H1 (cell line): ENCODE data around the gene SSR1.

ENCODE experiments used
- BRCA1 ChIP-seq: IDR thresholded peaks from 2 replicates; pipeline ENCODE4 v1.6.1; 2012; ENCODE audit warnings: low read depth, low read length, improper control_type of control experiment
- EGR1 ChIP-seq: IDR thresholded peaks from 2 replicates; pipeline ENCODE4 v1.6.1; 2011; ENCODE audit warnings: low read depth, low read length, borderline replicate concordance
- JUND ChIP-seq: IDR thresholded peaks from 2 replicates; pipeline ENCODE4 v1.6.1; 2011; ENCODE audit warnings: mild to moderate bottlenecking, improper control_type of control experiment, low read length
- POLR2A ChIP-seq, 2 experiments: IDR thresholded peaks; 1 replicate in 1 of 2; 2 replicates in 1 of 2; pipeline ENCODE4 v1.6.1; 2011; ENCODE audit warnings: low read depth in 2 of 2, low read length in 2 of 2, mild to moderate bottlenecking in 2 of 2; ENCODE audit errors: control extremely low read depth in 1 of 2
- POLR2AphosphoS5 ChIP-seq: IDR thresholded peaks from 2 replicates; pipeline ENCODE4 v1.6.1; 2011; ENCODE audit warnings: low read depth, low read length
- YY1 ChIP-seq: IDR thresholded peaks from 2 replicates; pipeline ENCODE4 v1.6.1; 2011; ENCODE audit warnings: low read depth, mild to moderate bottlenecking, low read length
- ZNF274 ChIP-seq: IDR thresholded peaks from 2 replicates; pipeline ENCODE4 v1.7.0; 2012; ENCODE audit warnings: low read length, borderline replicate concordance; ENCODE audit errors: extremely low read depth
- TF ChIP-seq, protein P1 (sequence below): IDR thresholded peaks from 2 replicates; pipeline ENCODE4 v1.6.1; 2011; ENCODE audit warnings: low read length, improper control_type of control experiment
- TF ChIP-seq, protein P2 (sequence below), 3 experiments: IDR thresholded peaks; 1 replicate in 2 of 3; 2 replicates in 1 of 3; pipeline versions ENCODE4 v1.5.1 to v1.6.1; 2011; ENCODE audit warnings: low read length in 3 of 3, mild to moderate bottlenecking in 3 of 3, inconsistent platforms in 2 of 3, low read depth in 1 of 3, moderate library complexity in 1 of 3; ENCODE audit not compliant: insufficient read depth in 1 of 3; ENCODE audit errors: control extremely low read depth in 1 of 3

DNA sequence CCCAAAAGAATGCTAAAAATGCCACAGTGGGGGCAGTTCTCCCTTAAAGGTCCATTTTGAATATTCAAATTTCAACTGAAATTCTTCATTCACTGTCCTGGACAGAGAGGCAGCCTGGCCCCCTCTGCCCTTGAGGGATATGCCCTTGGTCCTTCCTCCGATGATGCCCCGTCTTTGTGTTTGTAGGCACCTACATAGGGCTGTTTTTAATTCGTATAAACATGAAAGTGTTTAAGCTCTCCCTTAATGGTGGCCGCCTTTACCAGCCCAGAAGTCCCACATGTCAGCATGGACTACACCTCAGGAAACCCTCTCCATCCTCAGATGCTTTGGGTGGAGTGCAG, 70.2 kb downstream of the SSR1 start:
- TF ChIP-seq YY1 (no peak), BRCA1 (no peak), ZNF274 (no peak), POLR2A (IDR thresholded peaks at IDR 0.05; ENCODE audit: control extremely low read depth in 1 of 2, low read depth in 2 of 2, low read length in 2 of 2) (no peak), EGR1 (no peak), JUND (no peak), POLR2AphosphoS5 (no peak)
- TF ChIP-seq, protein P1, sequence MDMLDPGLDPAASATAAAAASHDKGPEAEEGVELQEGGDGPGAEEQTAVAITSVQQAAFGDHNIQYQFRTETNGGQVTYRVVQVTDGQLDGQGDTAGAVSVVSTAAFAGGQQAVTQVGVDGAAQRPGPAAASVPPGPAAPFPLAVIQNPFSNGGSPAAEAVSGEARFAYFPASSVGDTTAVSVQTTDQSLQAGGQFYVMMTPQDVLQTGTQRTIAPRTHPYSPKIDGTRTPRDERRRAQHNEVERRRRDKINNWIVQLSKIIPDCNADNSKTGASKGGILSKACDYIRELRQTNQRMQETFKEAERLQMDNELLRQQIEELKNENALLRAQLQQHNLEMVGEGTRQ = no peak
- TF ChIP-seq, protein P2, sequence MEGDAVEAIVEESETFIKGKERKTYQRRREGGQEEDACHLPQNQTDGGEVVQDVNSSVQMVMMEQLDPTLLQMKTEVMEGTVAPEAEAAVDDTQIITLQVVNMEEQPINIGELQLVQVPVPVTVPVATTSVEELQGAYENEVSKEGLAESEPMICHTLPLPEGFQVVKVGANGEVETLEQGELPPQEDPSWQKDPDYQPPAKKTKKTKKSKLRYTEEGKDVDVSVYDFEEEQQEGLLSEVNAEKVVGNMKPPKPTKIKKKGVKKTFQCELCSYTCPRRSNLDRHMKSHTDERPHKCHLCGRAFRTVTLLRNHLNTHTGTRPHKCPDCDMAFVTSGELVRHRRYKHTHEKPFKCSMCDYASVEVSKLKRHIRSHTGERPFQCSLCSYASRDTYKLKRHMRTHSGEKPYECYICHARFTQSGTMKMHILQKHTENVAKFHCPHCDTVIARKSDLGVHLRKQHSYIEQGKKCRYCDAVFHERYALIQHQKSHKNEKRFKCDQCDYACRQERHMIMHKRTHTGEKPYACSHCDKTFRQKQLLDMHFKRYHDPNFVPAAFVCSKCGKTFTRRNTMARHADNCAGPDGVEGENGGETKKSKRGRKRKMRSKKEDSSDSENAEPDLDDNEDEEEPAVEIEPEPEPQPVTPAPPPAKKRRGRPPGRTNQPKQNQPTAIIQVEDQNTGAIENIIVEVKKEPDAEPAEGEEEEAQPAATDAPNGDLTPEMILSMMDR (IDR thresholded peaks at IDR 0.05; ENCODE audit: control extremely low read depth in 1 of 3, insufficient read depth in 1 of 3, low read depth in 1 of 3, low read length in 3 of 3) = no peak
